ENCODE measurements around the gene ANP32E. TPM values are rescaled to one million over a fixed set of nuclear protein-coding genes. Genes with fewer than 3 reads are reported as not detected.
"Not testable (repeated sequence)": the region's sequence is repeated elsewhere in the genome, so short reads cannot be mapped to it uniquely, and the experiment has no call there.

Gene ANP32E
- total RNA-seq, 1 donor from 2014 or later, result 18.8 TPM

GRCh38 chr1:150257624-150258585 is 22.0 kb upstream of the ANP32E start, which contains the start of gene CA14:
Gene CA14 (plus strand): TSS chr1:150257774. CDS start chr1:150258129, 355 bp downstream.
- DNase-seq (ENCODE audit: low spot score in 2 of 2), result no peak
- no peak for FAIRE-seq

GRCh38 chr1:150256554-150257341 is 20.8 kb upstream of the ANP32E start:
- FAIRE-seq, result no peak
- DNase-seq (ENCODE audit: low spot score in 2 of 2), result peak; percentile 33 to 37

GRCh38 chr1:150256198-150256553 is 20.3 kb upstream of the ANP32E start:
- FAIRE-seq (no peak), DNase-seq (ENCODE audit: low spot score in 2 of 2) (no peak)

- FAIRE-seq, result no peak
- no peak for DNase-seq (ENCODE audit: low spot score in 2 of 2)
These were observed 14.0 kb upstream of the ANP32E start for GRCh38 chr1:150249936-150250335.

- FAIRE-seq, result no peak
- DNase-seq (ENCODE audit: low spot score in 2 of 2), result no peak
These were observed 7.1 kb upstream of the ANP32E start for GRCh38 chr1:150243003-150243402.

- no peak for DNase-seq (ENCODE audit: low spot score in 2 of 2)
- no peak for FAIRE-seq
These were observed 1.8 kb upstream of the ANP32E start for GRCh38 chr1:150237746-150238145.

GRCh38 chr1:150237176-150237575 is 1.3 kb upstream of the ANP32E start:
- FAIRE-seq; DNase-seq (ENCODE audit: low spot score in 2 of 2): not testable (repeated sequence)

- no peak for DNase-seq (ENCODE audit: low spot score in 2 of 2)
- FAIRE-seq, result no peak
These were observed 745 bp upstream of the ANP32E start for GRCh38 chr1:150236614-150237100.

GRCh38 chr1:150235294-150235851 is 539 bp downstream of the ANP32E start:
- DNase-seq (ENCODE audit: low spot score in 2 of 2), result peak; percentile 43 to 58

GRCh38 chr1:150234566-150235293 is 1.2 kb downstream of the ANP32E start:
- FAIRE-seq (no peak), DNase-seq (ENCODE audit: low spot score in 2 of 2) (peak; percentile 64 to 67)

More at GRCh38 chr1:150235294-150235851, 539 bp downstream of the ANP32E start:
- FAIRE-seq, result no peak

GRCh38 chr1:150234309-150234565 is 1.7 kb downstream of the ANP32E start:
- DNase-seq (ENCODE audit: low spot score in 2 of 2), result no peak
- no peak for FAIRE-seq

GRCh38 chr1:150233359-150234308 is 2.3 kb downstream of the ANP32E start:
- peak in 1 of 2 donors; percentile 31 for DNase-seq (ENCODE audit: low spot score in 2 of 2)
- no peak for FAIRE-seq

- DNase-seq (ENCODE audit: low spot score in 2 of 2), result not testable (repeated sequence)
These were observed 3.0 kb downstream of the ANP32E start for GRCh38 chr1:150232921-150233320.

GRCh38 chr1:150228246-150228645 is 7.7 kb downstream of the ANP32E start:
- not testable (repeated sequence) for DNase-seq (ENCODE audit: low spot score in 2 of 2); FAIRE-seq

More at GRCh38 chr1:150232921-150233320, 3.0 kb downstream of the ANP32E start:
- not testable (repeated sequence) for FAIRE-seq

- DNase-seq (ENCODE audit: low spot score in 2 of 2), result no peak
- FAIRE-seq, result no peak
These were observed 8.7 kb downstream of the ANP32E start for GRCh38 chr1:150227228-150227627.

GRCh38 chr1:150226486-150226885 is 9.4 kb downstream of the ANP32E start:
- no peak for DNase-seq (ENCODE audit: low spot score in 2 of 2)
- no peak for FAIRE-seq

GRCh38 chr1:150225546-150225945 is 10.4 kb downstream of the ANP32E start:
- FAIRE-seq (no peak), DNase-seq (ENCODE audit: low spot score in 2 of 2) (no peak)

GRCh38 chr1:150224983-150225382 is 10.9 kb downstream of the ANP32E start:
- FAIRE-seq (no peak), DNase-seq (ENCODE audit: low spot score in 2 of 2) (no peak)

GRCh38 chr1:150221552-150221951 is 14.4 kb downstream of the ANP32E start:
- FAIRE-seq, result no peak
- no peak for DNase-seq (ENCODE audit: low spot score in 2 of 2)
